Neural progenitor cell (in vitro differentiated cells): ENCODE measurements around the gene PRKCE.

ENCODE experiments used
- CTCF ChIP-seq: fragments of 200-600 bp; sonication (generic); IDR thresholded peaks from 2 replicates; pipeline ENCODE4 v1.5.1; 2017; ENCODE audit warnings: antibody characterized with exemption, mild to moderate bottlenecking
- EZH2 ChIP-seq: fragments of 200-600 bp; sonication (generic); IDR thresholded peaks from 2 replicates; pipeline ENCODE4 v1.6.1; 2017; ENCODE audit warnings: antibody characterized with exemption, mild to moderate bottlenecking, moderate library complexity
- EZH2phosphoT487 ChIP-seq: fragments of 200-600 bp; sonication (generic); IDR thresholded peaks from 2 replicates; pipeline ENCODE4 v1.6.1; 2017; ENCODE audit warnings: antibody characterized with exemption

GRCh38 chr2:45806563-45807358 lies 155.3 kb downstream of the PRKCE start:
- TF ChIP-seq CTCF (no peak), EZH2phosphoT487 (no peak), EZH2 (no peak)
